GM18873 (cell line): ENCODE measurements around the gene CEP97.
"Not testable (repeated sequence)": the region's sequence is repeated elsewhere in the genome, so short reads cannot be mapped to it uniquely, and the experiment has no call there.

Source experiments
- ATAC-seq: cut with Tn5 transposase; IDR thresholded peaks from one replicate; pipeline ENCODE4 v1.9.1; 2021; ENCODE audit warnings: mild to moderate bottlenecking, moderate library complexity, moderate number of reproducible peaks; ENCODE audit not compliant: unreplicated experiment, low FRiP score

CEP97 gene

GRCh38 chr3:101762041-101762646 is 37.7 kb downstream of the CEP97 start:
- no peak for ATAC-seq

GRCh38 chr3:101777745-101778281 is 53.4 kb downstream of the CEP97 start:
- not testable (repeated sequence) for ATAC-seq

GRCh38 chr3:101778385-101779046 is 54.1 kb downstream of the CEP97 start:
- ATAC-seq: no peak

- peak; percentile 93 for ATAC-seq
Measured at GRCh38 chr3:101779047-101779821, 54.8 kb downstream of the CEP97 start, which contains the start of gene NXPE3. Gene NXPE3 (plus strand): TSS chr3:101779211. CDS start chr3:101785597, 6,386 bp downstream.

- ATAC-seq: no peak
Measured at GRCh38 chr3:101779822-101780381, 55.5 kb downstream of the CEP97 start.

GRCh38 chr3:101780661-101781060 is 56.2 kb downstream of the CEP97 start:
- no peak for ATAC-seq

- ATAC-seq: no peak
Measured at GRCh38 chr3:101781166-101781565, 56.8 kb downstream of the CEP97 start.

GRCh38 chr3:101784855-101785613 is 60.6 kb downstream of the CEP97 start:
- ATAC-seq: no peak

- peak; percentile 98 for ATAC-seq
Measured at GRCh38 chr3:101791778-101792177, 67.4 kb downstream of the CEP97 start.

- ATAC-seq: no peak
Measured at GRCh38 chr3:101796077-101796680, 71.8 kb downstream of the CEP97 start.

GRCh38 chr3:101801174-101801573 is 76.8 kb downstream of the CEP97 start:
- no peak for ATAC-seq

GRCh38 chr3:101802179-101802578 is 77.8 kb downstream of the CEP97 start:
- no peak for ATAC-seq

- ATAC-seq: peak; percentile 98
Measured at GRCh38 chr3:101803173-101803782, 78.9 kb downstream of the CEP97 start.

- no peak for ATAC-seq
Measured at GRCh38 chr3:101803939-101804338, 79.5 kb downstream of the CEP97 start.

GRCh38 chr3:101806491-101806890 is 82.1 kb downstream of the CEP97 start:
- no peak for ATAC-seq

GRCh38 chr3:101807888-101808287 is 83.5 kb downstream of the CEP97 start:
- ATAC-seq: peak; percentile 57

GRCh38 chr3:101809178-101810021 is 85.0 kb downstream of the CEP97 start:
- no peak for ATAC-seq

- ATAC-seq: no peak
Measured at GRCh38 chr3:101810022-101810418, 85.6 kb downstream of the CEP97 start.
